HEK293T (cell line): Measurements from ENCODE around the gene SLC45A1.

Source experiments
- BHLHE40 ChIP-seq: fragments of 450-650 bp; IDR thresholded peaks from 2 replicates; pipeline ENCODE4 v1.6.1; 2016; ENCODE audit warnings: mild to moderate bottlenecking, moderate library complexity, borderline replicate concordance
- ELF4 ChIP-seq: fragments of 450-650 bp; IDR thresholded peaks from 2 replicates; pipeline ENCODE4 v1.6.1; 2017; ENCODE audit warnings: antibody characterized with exemption
- FOXM1 ChIP-seq: fragments of 450-650 bp; IDR thresholded peaks from 2 replicates; pipeline ENCODE4 v1.6.1; 2017; ENCODE audit warnings: mild to moderate bottlenecking, borderline replicate concordance
- HDGF ChIP-seq: fragments of 450-650 bp; IDR thresholded peaks from 2 replicates; pipeline ENCODE4 v1.6.1; 2017; ENCODE audit warnings: antibody characterized with exemption, borderline replicate concordance
- SUZ12 ChIP-seq: fragments of 450-650 bp; IDR thresholded peaks from 2 replicates; pipeline ENCODE4 v1.6.1; 2016; ENCODE audit warnings: mild to moderate bottlenecking

GRCh38 chr1:8299963-8300362 lies 18.0 kb upstream of the SLC45A1 start:
- no peak for TF ChIP-seq SUZ12
- no peak for TF ChIP-seq BHLHE40
- no peak for TF ChIP-seq HDGF
- TF ChIP-seq FOXM1, result no peak
- TF ChIP-seq ELF4, result no peak
